GM18870 (cell line): ENCODE results near the gene ARHGEF37.
"Not testable (repeated sequence)": the region's sequence is repeated elsewhere in the genome, so short reads cannot be mapped to it uniquely, and the experiment has no call there.

Experiments
- ATAC-seq: cut with Tn5 transposase; IDR thresholded peaks from one replicate; pipeline ENCODE4 v1.9.1; 2021; ENCODE audit warnings: moderate library complexity; ENCODE audit not compliant: unreplicated experiment

The ARHGEF37 gene

GRCh38 chr5:149581192-149581861 is at the start of gene ARHGEF37:
ARHGEF37 (plus strand) TSS chr5:149581498; CDS start chr5:149597770, 16,272 bp downstream.
- no peak for ATAC-seq

GRCh38 chr5:149532413-149532812 is 48.9 kb upstream of the ARHGEF37 start:
- no peak for ATAC-seq

GRCh38 chr5:149535787-149536186 is 45.5 kb upstream of the ARHGEF37 start:
- ATAC-seq, result not testable (repeated sequence)

- ATAC-seq, result no peak
Observed at GRCh38 chr5:149537374-149537975, 43.8 kb upstream of the ARHGEF37 start.

GRCh38 chr5:149540089-149540488 is 41.2 kb upstream of the ARHGEF37 start:
- ATAC-seq, result no peak

- ATAC-seq, result no peak
Observed at GRCh38 chr5:149541893-149542292, 39.4 kb upstream of the ARHGEF37 start.

GRCh38 chr5:149543361-149544027 is 37.8 kb upstream of the ARHGEF37 start:
- ATAC-seq, result no peak

GRCh38 chr5:149544028-149544420 is 37.3 kb upstream of the ARHGEF37 start:
- ATAC-seq, result no peak

- ATAC-seq, result no peak
Observed at GRCh38 chr5:149545327-149545726, 36.0 kb upstream of the ARHGEF37 start.

GRCh38 chr5:149546974-149547373 is 34.3 kb upstream of the ARHGEF37 start:
- ATAC-seq, result no peak

- no peak for ATAC-seq
Observed at GRCh38 chr5:149549461-149550267, 31.6 kb upstream of the ARHGEF37 start.

GRCh38 chr5:149550268-149550583 is 31.1 kb upstream of the ARHGEF37 start:
- ATAC-seq, result no peak

- ATAC-seq, result no peak
Observed at GRCh38 chr5:149550594-149551226, 30.6 kb upstream of the ARHGEF37 start.

GRCh38 chr5:149551227-149552037 is 29.9 kb upstream of the ARHGEF37 start, which contains the start of gene CSNK1A1:
CSNK1A1 (minus strand) TSS chr5:149551439; CDS start chr5:149550964, 475 bp downstream.
- ATAC-seq, result peak; percentile 91

- ATAC-seq, result no peak
Observed at GRCh38 chr5:149552038-149552494, 29.2 kb upstream of the ARHGEF37 start.

GRCh38 chr5:149552553-149553160 is 28.6 kb upstream of the ARHGEF37 start:
- no peak for ATAC-seq

- ATAC-seq, result no peak
Observed at GRCh38 chr5:149559706-149560105, 21.6 kb upstream of the ARHGEF37 start.

- no peak for ATAC-seq
Observed at GRCh38 chr5:149561848-149562247, 19.4 kb upstream of the ARHGEF37 start.

GRCh38 chr5:149563466-149563865 is 17.8 kb upstream of the ARHGEF37 start:
- no peak for ATAC-seq
